GM10266 (cell line): ENCODE results near the gene SLC25A13.
"Not testable (repeated sequence)": the region's sequence is repeated elsewhere in the genome, so short reads cannot be mapped to it uniquely, and the experiment has no call there.

ENCODE experiments used
- DNase-seq: peaks from one replicate; pipeline ENCODE4 v3.0.0; 2012; ENCODE audit errors: extremely low spot score
- TF ChIP-seq, protein P1 (sequence below): IDR thresholded peaks from 2 replicates; pipeline ENCODE4 v1.5.1; 2012; ENCODE audit warnings: mild to moderate bottlenecking, low read depth; ENCODE audit not compliant: control insufficient read depth, insufficient read depth; ENCODE audit errors: missing control alignments

The SLC25A13 gene

DNA sequence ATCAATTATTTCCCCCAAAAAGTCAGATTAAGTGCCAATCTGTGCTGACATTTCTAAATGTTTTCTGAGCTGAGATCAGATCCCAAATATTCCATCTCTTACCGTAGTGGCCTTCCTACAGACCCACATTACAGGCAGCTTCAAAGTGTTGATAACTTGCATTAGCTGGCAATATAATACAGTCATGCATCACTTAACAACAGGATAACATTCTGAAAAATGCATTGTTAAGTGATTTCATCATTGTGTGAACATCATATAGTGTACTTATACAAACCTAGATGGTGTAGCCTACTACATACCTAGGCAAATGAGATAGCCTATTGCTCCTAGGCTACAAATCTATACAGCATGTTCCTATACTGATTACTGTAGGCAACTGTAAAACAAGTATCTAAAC lies 22.4 kb downstream of the SLC25A13 start:
- DNase-seq: no peak

DNA sequence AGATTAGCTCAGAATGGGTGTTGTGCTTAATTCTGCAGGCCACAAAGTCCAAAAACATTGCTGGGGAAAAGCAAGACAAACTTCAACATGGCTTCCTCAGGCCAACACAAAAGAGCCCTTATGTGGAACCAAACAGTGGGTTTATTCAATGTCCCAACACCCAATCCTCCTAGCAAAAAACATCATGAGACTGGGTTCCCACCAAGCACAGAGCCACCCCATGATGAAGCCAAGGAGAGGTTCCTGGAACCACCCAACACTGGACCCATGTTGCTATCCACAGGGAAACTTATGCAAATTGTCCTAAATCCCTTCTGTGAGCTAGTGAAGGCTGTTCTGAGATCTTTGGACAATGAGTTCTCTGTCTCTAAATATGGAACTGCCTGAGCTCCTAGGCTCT lies 24.0 kb downstream of the SLC25A13 start:
- TF ChIP-seq, protein P1, sequence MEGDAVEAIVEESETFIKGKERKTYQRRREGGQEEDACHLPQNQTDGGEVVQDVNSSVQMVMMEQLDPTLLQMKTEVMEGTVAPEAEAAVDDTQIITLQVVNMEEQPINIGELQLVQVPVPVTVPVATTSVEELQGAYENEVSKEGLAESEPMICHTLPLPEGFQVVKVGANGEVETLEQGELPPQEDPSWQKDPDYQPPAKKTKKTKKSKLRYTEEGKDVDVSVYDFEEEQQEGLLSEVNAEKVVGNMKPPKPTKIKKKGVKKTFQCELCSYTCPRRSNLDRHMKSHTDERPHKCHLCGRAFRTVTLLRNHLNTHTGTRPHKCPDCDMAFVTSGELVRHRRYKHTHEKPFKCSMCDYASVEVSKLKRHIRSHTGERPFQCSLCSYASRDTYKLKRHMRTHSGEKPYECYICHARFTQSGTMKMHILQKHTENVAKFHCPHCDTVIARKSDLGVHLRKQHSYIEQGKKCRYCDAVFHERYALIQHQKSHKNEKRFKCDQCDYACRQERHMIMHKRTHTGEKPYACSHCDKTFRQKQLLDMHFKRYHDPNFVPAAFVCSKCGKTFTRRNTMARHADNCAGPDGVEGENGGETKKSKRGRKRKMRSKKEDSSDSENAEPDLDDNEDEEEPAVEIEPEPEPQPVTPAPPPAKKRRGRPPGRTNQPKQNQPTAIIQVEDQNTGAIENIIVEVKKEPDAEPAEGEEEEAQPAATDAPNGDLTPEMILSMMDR: no peak
- DNase-seq: no peak

More for the DNA sequence above, 22.4 kb downstream of the SLC25A13 start:
- TF ChIP-seq, protein P1: no peak

DNA sequence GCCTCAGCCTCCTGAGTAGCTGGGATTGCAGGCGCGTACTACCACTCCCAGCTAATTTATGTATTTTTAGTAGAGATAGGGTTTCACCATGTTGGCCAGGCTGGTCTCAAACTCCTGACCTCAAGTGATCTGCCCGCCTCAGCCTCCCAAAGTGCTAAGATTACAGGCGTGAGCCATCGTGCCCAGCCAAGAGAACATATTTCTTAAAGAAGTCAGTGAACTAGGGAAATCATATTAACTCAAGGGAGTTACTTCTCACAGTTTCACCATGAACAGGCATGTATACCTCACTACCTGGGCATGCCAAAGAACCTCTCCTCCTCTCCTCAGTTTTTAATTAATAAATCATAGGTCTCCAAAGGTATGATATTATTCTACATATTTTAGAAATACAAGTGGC lies 24.5 kb downstream of the SLC25A13 start:
- not testable (repeated sequence) for DNase-seq

DNA sequence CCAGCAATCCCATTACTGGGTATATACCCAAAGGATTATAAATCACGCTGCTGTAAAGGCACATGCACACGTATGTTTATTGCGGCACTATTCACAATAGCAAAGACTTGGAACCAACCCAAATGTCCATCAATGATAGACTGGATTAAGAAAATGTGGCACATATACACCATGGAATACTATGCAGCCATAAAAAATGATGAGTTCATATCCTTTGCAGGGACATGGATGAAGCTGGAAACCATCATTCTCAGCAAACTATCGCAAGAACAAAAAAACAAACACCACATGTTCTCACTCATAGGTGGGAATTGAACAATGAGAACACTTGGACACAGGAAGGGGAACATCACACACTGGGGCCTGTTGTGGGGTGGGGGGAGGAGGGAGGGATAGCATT lies 28.0 kb downstream of the SLC25A13 start:
- DNase-seq: not testable (repeated sequence)

DNA sequence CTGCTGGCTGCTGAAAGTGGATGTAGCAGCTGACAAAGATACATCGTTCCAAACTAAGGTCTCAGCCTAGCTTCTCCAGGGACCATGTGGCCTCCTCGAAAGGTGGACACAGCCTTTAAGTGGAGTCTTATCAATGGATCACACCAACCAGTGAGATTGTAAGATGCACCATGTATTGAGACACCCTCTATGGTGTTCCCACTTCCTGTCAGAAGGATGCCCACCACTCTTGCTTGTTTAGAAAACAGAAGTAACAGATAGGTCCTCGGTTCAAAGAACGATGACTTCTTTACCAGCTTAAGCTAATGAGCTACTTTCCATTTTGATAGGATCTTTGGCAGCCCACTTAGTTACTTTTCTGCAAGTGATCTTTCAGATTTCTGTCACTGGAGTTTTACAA lies 34.3 kb downstream of the SLC25A13 start:
- no peak for DNase-seq
- TF ChIP-seq, protein P1: no peak

DNA sequence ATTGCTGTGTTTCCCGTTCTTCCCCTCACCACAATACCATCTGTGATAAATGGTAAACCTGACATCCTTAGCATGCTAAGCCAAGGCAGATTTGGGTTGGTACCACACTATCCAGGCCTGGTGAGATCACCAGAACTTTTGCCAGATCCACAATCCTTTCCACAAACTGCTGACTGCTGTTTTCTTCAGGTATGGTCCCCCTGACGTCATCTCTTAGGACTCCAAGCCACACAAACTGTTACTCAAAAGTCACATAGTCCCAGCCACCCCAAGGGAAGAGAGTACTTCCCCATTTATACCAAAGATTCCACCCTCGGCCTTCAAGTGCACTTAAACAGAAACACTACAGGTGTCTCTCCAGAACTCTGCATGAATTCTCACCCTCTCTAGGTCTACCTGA lies 34.8 kb downstream of the SLC25A13 start:
- TF ChIP-seq, protein P1: no peak
- no peak for DNase-seq

DNA sequence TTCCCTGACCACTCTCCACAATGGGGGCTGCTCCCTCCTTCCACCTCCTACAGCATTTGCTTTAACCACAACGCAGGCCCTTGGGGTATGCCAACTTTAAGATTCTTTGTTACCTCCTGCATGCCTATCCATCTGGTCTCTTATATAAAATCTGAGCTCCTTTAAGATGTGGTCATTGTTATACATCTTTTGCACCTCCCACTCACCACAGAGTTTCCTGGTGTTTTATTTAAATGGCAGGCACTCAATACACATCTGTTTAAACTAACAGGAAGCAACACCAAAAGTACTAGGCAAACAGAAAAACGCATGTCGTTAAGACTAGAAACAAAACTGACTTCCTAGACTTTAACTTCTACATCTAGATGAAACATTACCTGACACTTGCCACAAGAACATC lies 36.3 kb downstream of the SLC25A13 start:
- DNase-seq: no peak

DNA sequence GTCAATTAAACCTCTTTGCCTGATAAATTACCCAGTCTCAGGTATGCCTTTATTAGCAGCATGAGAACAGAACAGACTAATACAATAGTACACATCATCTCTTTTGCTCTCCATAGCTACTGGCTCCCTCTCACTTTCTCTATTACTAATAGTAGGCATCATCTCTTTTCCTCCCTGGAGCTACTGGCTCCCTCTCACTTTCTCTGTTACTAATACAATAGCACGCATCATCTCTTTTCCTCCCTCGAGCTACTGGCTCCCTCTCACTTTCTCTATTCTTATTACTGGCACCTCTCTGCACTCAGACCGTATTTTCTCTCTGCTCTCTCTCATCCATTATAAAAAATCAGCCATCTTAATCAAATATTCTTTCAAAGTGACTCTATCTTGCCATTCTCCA lies 37.1 kb downstream of the SLC25A13 start:
- no peak for DNase-seq
- TF ChIP-seq, protein P1: no peak

More for the DNA sequence above, 36.3 kb downstream of the SLC25A13 start:
- TF ChIP-seq, protein P1: no peak
